ENCODE data around the gene HEG1. TPM values are rescaled to one million over a fixed set of nuclear protein-coding genes. Genes with fewer than 3 reads are reported as not detected.

HEG1 gene
- total and polyA plus RNA-seq, 2 of the 13 experiments (the other 11 are each of a cell fraction or from before 2014, with no cell fraction given): 10.7 to 18.2 TPM

DNA sequence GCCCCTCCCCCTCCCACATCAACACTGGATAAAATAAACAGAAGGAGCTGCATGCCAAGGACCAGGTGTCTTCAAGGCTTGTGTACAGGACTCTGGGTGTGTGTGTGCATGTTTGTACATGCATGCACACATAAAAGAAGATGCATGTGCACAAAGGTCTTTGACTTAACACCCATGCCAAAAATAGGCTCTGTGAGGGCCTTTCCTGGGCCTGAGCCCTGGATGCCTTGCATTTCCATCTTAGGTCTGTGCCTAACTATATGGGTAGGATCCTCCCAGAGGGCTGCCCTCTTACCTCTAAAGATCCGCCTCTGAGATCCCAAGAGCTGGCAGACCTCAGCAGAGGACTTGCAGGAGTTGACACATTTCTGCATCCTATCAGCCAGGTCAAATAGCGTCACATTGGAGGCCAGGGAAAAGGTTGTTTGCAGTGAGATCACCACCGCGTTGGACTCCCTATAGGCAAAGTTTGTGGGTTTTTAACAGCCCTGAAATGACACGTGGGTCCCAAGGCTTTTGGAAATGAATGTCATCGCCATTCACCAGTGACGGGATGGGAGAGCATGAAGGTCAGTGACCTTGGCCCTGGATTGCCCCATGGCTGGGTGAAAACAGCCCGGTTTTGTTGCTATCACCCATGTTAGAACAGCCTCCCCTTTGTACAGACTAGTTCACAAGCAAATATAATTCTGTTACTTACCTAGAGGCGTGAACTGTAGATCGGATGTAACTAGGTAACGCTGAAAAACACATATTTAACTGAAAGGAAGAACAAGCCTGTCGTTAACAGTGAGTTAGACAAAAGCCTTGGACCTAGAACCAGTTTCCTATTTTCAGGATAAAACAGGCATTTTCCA lies 54.0 kb downstream of the HEG1 start (continued):
- no peak for TF ChIP-seq SNRNP70 (IDR thresholded peaks at IDR 0.05; ENCODE audit: low read depth, low read length)
- peak; percentile 69; the same call in 1 of the 2 replicates for TF ChIP-seq YEATS4 (CRISPR knock-in tag; IDR thresholded peaks at IDR 0.05; ENCODE audit: borderline replicate concordance)
- TF ChIP-seq, protein P1, sequence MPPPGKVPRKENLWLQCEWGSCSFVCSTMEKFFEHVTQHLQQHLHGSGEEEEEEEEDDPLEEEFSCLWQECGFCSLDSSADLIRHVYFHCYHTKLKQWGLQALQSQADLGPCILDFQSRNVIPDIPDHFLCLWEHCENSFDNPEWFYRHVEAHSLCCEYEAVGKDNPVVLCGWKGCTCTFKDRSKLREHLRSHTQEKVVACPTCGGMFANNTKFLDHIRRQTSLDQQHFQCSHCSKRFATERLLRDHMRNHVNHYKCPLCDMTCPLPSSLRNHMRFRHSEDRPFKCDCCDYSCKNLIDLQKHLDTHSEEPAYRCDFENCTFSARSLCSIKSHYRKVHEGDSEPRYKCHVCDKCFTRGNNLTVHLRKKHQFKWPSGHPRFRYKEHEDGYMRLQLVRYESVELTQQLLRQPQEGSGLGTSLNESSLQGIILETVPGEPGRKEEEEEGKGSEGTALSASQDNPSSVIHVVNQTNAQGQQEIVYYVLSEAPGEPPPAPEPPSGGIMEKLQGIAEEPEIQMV (CRISPR knock-in tag; IDR thresholded peaks at IDR 0.05; ENCODE audit: low read depth): no peak
- TF ChIP-seq CBFB (CRISPR knock-in tag; IDR thresholded peaks at IDR 0.05): peak; percentile 90
- TF ChIP-seq, protein P2, sequence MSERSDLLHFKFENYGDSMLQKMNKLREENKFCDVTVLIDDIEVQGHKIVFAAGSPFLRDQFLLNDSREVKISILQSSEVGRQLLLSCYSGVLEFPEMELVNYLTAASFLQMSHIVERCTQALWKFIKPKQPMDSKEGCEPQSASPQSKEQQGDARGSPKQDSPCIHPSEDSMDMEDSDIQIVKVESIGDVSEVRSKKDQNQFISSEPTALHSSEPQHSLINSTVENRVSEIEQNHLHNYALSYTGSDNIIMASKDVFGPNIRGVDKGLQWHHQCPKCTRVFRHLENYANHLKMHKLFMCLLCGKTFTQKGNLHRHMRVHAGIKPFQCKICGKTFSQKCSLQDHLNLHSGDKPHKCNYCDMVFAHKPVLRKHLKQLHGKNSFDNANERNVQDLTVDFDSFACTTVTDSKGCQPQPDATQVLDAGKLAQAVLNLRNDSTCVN (CRISPR knock-in tag; IDR thresholded peaks at IDR 0.05; ENCODE audit: borderline replicate concordance): no peak
- TF ChIP-seq, protein P3, sequence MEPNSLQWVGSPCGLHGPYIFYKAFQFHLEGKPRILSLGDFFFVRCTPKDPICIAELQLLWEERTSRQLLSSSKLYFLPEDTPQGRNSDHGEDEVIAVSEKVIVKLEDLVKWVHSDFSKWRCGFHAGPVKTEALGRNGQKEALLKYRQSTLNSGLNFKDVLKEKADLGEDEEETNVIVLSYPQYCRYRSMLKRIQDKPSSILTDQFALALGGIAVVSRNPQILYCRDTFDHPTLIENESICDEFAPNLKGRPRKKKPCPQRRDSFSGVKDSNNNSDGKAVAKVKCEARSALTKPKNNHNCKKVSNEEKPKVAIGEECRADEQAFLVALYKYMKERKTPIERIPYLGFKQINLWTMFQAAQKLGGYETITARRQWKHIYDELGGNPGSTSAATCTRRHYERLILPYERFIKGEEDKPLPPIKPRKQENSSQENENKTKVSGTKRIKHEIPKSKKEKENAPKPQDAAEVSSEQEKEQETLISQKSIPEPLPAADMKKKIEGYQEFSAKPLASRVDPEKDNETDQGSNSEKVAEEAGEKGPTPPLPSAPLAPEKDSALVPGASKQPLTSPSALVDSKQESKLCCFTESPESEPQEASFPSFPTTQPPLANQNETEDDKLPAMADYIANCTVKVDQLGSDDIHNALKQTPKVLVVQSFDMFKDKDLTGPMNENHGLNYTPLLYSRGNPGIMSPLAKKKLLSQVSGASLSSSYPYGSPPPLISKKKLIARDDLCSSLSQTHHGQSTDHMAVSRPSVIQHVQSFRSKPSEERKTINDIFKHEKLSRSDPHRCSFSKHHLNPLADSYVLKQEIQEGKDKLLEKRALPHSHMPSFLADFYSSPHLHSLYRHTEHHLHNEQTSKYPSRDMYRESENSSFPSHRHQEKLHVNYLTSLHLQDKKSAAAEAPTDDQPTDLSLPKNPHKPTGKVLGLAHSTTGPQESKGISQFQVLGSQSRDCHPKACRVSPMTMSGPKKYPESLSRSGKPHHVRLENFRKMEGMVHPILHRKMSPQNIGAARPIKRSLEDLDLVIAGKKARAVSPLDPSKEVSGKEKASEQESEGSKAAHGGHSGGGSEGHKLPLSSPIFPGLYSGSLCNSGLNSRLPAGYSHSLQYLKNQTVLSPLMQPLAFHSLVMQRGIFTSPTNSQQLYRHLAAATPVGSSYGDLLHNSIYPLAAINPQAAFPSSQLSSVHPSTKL (CRISPR knock-in tag; IDR thresholded peaks at IDR 0.05): peak; percentile 92
- no peak for TF ChIP-seq PCBP1 (IDR thresholded peaks at IDR 0.05; ENCODE audit: borderline replicate concordance, low read depth, low read length)
- TF ChIP-seq, protein P4, sequence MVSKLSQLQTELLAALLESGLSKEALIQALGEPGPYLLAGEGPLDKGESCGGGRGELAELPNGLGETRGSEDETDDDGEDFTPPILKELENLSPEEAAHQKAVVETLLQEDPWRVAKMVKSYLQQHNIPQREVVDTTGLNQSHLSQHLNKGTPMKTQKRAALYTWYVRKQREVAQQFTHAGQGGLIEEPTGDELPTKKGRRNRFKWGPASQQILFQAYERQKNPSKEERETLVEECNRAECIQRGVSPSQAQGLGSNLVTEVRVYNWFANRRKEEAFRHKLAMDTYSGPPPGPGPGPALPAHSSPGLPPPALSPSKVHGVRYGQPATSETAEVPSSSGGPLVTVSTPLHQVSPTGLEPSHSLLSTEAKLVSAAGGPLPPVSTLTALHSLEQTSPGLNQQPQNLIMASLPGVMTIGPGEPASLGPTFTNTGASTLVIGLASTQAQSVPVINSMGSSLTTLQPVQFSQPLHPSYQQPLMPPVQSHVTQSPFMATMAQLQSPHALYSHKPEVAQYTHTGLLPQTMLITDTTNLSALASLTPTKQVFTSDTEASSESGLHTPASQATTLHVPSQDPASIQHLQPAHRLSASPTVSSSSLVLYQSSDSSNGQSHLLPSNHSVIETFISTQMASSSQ (IDR thresholded peaks at IDR 0.05; ENCODE audit: low read depth): no peak; the same call in 1 of the 2 replicates
- TF ChIP-seq, protein P4 (CRISPR knock-in tag; IDR thresholded peaks at IDR 0.05; ENCODE audit: borderline replicate concordance): peak; percentile 91; the same call in 1 of the 2 replicates
- TF ChIP-seq, protein P5, sequence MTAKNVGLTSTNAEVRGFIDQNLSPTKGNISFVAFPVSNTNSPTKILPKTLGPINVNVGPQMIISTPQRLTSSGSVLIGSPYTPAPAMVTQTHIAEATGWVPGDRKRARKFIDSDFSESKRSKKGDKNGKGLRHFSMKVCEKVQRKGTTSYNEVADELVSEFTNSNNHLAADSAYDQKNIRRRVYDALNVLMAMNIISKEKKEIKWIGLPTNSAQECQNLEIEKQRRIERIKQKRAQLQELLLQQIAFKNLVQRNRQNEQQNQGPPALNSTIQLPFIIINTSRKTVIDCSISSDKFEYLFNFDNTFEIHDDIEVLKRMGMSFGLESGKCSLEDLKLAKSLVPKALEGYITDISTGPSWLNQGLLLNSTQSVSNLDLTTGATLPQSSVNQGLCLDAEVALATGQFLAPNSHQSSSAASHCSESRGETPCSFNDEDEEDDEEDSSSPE (CRISPR knock-in tag; IDR thresholded peaks at IDR 0.05): peak; percentile 34; the same call in 1 of the 2 replicates
- TF ChIP-seq ZBTB38 (CRISPR knock-in tag; IDR thresholded peaks at IDR 0.05): peak; percentile 59; the same call in 1 of the 2 replicates
- TF ChIP-seq, protein P6, sequence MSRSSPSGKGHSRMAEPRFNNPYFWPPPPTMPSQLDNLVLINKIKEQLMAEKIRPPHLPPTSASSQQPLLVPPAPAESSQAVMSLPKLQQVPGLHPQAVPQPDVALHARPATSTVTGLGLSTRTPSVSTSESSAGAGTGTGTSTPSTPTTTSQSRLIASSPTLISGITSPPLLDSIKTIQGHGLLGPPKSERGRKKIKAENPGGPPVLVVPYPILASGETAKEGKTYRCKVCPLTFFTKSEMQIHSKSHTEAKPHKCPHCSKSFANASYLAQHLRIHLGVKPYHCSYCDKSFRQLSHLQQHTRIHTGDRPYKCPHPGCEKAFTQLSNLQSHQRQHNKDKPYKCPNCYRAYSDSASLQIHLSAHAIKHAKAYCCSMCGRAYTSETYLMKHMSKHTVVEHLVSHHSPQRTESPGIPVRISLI (CRISPR knock-in tag; IDR thresholded peaks at IDR 0.05; ENCODE audit: borderline replicate concordance): peak; percentile 48; the same call in 1 of the 2 replicates
- peak; percentile 99 for TF ChIP-seq SALL1 (CRISPR knock-in tag; IDR thresholded peaks at IDR 0.05)

Data from HepG2 (cell line).